HL-60/S4 (cell line): ENCODE results near the gene VWA3A.
"Not testable (repeated sequence)": the region's sequence is repeated elsewhere in the genome, so short reads cannot be mapped to it uniquely, and the experiment has no call there.

Experiments used
- in situ Hi-C: fragments of 300-500 bp; cut with MboI; formaldehyde crosslinking; loops from 2 replicates; pipeline ENCODE4 v1.14.3; 2022; ENCODE audit warnings: low sequenced_read_pairs

The VWA3A gene

DNA sequence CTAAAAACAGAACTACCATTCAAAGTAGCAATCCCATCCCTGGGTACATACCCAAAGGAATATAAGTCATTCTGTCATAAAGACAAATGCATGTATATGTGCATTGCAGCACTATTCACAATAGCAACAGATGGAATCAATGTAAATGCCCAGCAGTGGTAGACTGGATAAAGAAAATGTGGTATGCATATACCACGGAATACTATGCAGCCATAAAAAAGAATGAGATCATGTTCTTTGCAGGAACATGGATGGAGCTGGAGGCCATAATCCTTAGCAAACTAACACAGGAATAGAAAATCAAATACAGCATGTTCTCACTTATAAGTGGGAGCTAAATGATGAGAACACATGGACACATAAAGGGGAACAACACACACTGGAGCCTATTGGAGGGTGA, 36.2 kb downstream of the VWA3A start:
- in situ Hi-C loops = not testable (repeated sequence)

DNA sequence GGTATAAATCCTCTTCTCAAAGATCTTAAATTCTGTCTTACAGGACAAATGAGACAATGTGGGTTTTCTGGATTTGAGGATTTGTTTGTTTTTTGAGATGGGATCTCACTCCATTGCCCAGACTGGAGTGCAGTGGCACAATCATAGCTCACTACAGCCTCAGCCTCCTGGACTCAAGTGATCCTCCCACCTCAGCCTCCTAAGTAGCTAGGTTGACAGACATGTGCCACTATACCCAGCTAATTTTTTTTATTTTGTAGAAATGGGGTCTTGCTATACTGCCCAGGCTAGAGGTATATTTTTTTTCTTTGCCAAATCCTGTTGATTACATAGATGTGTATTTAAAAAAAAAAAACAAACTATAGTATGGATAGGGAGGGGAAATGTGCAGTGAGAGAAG, 38.2 kb downstream of the VWA3A start:
- in situ Hi-C loops = no loop called here

GRCh38 chr16:22132801-22133200, 40.5 kb downstream of the VWA3A start:
- in situ Hi-C loops = no loop called here

GRCh38 chr16:22138482-22138881, 46.1 kb downstream of the VWA3A start:
- in situ Hi-C loops = no loop called here

GRCh38 chr16:22139008-22139407, 46.7 kb downstream of the VWA3A start:
- in situ Hi-C loops = no loop called here

GRCh38 chr16:22139732-22140131, 47.4 kb downstream of the VWA3A start:
- in situ Hi-C loops = no loop called here

- in situ Hi-C loops = no loop called here
These were observed 49.4 kb downstream of the VWA3A start for GRCh38 chr16:22141767-22142166.

- in situ Hi-C loops = no loop called here
These were observed 52.2 kb downstream of the VWA3A start for GRCh38 chr16:22144520-22144919.

GRCh38 chr16:22147853-22148252, 55.5 kb downstream of the VWA3A start:
- in situ Hi-C loops = no loop called here

- in situ Hi-C loops = no loop called here
These were observed 59.1 kb downstream of the VWA3A start for GRCh38 chr16:22151246-22151998.

DNA sequence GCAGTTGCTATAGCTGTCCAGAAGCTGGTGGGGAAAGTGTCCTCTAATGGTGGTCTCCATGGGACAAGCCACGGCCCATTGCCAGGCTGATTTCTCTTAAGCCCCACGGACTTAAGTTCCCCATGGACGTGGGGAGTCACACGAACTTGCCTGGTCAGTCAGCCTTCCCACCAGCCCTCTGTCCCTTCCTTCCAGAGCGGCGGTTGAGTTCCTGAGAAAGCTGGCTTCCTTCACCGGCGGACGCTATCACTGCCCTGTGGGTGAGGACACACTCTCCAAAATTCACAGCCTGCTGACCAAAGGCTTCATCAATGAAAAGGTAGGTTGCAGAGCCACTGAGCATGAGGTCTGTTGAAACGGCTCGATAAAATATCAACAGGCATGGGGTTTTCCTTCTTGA, 60.0 kb downstream of the VWA3A start:
- in situ Hi-C loops = no loop called here

DNA sequence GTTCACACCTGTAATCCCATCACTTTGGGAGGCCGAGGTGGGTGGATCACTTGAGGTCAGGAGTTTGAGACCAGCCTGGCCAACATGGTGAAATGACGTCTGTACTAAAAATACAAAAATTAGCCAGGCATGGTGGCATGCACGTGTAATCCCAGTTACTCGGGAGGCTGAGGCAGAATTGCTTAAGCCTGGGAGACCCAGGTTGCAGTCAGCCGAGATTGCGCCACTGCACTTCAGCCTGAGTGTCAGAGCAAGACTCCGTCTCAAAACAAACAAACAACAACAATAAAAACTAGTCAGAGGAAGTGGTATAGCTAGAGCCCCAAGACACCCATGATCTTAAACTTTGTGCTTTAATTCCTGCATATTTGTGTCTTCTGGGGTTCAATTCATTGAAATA, 60.7 kb downstream of the VWA3A start:
- in situ Hi-C loops = not testable (repeated sequence)

GRCh38 chr16:22161401-22161800, 69.1 kb downstream of the VWA3A start:
- in situ Hi-C loops = no loop called here

DNA sequence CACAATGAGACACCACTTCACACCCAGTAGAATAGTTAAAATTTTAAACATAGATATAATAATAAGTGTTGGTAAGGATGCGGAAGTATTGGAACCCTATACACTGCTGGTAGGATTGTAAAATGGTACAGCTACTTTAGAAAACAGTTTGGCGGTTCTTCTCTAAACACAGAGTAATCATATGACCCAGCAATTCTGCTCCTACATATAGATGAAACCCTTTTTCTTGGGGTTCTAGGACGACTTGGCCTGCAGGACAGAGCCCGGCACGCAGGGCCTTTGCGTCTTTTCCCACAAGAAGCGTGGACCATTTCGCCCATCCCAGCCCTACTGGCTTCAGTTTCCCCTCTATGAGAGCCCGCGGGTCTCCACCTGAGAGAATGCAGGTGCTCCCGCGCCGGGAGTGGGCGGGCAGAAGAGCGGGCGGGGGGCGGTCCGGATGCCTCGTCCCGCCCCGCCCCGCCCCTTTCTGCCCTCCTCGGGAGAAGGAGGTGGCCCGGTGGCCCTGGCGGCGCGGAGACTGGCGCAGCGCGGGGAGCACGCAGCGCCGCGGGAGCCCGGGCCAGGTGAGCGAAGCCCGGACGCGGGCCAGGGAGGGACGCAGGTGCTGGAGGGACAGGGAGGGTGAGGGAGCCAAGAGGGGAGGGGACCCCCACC, 69.8 kb downstream of the VWA3A start, which contains the start of gene SDR42E2:
SDR42E2 (plus strand) TSS at position 508 of the 657 bp plus-strand sequence. CDS start 3,077 bp downstream, outside the sequence.
- in situ Hi-C loops = no loop called here

- in situ Hi-C loops = no loop called here
These were observed 70.3 kb downstream of the VWA3A start for GRCh38 chr16:22162656-22163009.

DNA sequence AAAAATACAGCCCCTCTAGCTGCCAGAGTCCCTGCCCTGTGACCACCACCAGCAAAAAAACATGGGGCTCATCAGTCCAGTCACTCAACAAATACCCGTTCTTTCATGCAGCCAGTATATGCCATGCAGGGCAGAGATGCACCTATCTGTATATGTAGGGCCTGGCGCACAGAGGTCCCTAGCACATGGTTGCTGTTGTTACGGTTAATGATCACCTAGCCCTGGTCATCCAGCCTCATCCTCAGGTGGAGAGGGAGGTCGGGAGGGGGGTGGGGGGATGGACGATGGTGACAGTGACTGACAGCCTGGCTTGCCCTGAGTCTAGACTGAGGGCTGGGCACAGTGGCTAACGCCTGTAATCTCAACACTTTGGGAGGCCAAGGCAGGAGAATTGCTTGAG, 71.5 kb downstream of the VWA3A start:
- in situ Hi-C loops = no loop called here

- in situ Hi-C loops = no loop called here
These were observed 72.1 kb downstream of the VWA3A start for GRCh38 chr16:22164482-22164881.

DNA sequence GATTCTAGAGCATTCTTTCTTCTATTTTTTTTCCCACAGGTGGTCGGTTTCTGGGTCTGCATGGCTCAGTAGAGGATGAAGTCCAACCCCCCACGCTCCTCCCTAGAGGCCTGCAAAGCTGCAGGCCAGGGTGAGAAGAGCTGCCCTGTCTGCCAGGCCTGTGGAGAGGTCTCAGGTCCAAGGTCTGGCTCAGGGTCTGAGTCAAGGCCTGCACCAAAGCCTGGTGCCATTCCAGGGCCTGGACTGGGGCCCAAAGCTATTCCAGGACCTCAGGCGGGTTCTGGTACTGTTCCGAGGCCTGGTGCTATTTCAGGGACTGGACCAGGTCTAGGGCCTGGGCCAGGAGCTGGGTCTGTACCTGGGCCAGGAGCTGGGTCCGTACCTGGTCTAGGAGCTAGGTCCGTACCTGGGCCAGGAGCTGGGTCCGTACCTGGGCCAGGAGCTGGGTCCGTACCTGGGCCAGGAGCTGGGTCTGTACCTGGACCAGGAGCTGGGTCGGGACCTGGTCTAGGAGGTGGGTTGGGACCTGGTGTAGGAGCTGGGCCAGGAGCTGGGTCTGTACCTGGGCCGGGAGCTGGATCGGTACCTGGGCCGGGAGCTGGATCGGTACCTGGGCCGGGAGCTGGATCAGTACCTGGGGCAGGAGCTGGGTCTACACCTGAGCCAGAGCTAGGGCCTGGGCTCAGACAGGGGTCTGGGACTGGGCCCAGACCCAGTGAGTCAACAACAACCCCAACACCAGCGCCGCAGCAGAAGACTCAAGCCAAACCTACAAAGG, 73.4 kb downstream of the VWA3A start:
- in situ Hi-C loops = no loop called here

DNA sequence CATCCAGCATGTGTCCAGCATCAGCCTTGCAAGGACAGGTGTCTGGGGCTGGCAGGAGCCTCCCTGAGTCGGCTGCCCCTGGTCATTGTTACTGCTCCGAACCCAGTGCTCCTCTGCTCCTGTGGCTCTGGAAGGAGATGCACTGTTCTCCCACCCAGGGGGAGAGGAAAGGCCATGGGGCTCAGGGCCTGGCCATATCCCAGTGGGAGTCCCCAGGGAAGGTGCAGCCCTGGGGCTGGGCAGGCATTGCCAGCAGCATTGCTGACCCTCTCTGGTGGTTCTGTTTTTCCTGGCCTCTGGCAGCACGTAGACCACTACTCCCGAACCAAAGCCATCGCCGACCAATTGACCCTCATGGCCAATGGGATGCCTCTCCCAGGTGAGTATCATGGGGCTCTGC, 79.6 kb downstream of the VWA3A start:
- in situ Hi-C loops = no loop called here

DNA sequence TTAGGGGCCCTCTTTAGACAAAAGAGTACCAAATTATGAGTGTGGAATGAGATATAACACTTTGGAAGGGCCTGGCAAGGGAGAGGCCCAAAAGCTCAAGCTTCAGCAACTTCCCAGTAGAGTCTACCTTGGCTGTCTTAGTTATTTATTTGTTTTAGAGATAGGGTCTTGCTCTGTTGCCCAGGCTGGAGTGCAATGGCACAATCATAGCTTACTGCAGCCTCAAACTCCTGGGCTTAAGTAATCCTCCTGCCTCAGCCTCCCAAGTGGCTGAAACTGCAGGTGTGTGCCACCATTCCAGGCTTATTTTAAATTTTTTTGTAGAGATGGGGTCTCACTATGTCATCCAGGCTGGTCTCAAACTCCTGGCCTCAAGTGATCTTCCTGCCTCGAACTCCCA, 80.3 kb downstream of the VWA3A start:
- in situ Hi-C loops = not testable (repeated sequence)

DNA sequence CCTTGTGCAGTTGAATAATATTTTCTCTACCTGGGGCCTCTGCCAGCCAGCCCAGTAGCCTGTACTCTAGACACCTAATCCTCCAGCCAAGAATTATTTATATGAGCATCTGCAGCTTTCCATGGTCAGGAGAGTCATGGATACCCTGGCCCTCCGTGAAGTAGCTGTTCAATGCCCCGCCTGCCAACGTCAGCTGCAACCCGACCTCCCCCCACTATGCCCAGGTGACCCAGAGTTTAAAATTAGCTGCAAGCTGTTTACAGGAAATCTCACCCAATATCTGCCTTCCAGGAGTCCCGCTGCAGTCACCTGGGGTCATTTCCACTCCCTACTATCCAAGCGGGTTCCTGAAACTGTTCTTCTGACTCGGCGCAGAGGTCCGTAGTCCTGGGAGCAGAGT, 82.3 kb downstream of the VWA3A start:
- in situ Hi-C loops = loop anchor here (25.0 kb wide), 1 partner anchor 1012 kb away; the partner anchor contains the start of genes DNAH3 and LDAF1
